NCI-H146 treated with DMSO at 0.1 percent for 48 hours (cell line): Measurements from ENCODE around the gene GSAP.

Experiments used
- DNase-seq: peaks from one replicate; lab custom pipeline; 2025; ENCODE audit not compliant: unreplicated experiment; lab: John Stamatoyannopoulos, UW

Gene GSAP

DNA sequence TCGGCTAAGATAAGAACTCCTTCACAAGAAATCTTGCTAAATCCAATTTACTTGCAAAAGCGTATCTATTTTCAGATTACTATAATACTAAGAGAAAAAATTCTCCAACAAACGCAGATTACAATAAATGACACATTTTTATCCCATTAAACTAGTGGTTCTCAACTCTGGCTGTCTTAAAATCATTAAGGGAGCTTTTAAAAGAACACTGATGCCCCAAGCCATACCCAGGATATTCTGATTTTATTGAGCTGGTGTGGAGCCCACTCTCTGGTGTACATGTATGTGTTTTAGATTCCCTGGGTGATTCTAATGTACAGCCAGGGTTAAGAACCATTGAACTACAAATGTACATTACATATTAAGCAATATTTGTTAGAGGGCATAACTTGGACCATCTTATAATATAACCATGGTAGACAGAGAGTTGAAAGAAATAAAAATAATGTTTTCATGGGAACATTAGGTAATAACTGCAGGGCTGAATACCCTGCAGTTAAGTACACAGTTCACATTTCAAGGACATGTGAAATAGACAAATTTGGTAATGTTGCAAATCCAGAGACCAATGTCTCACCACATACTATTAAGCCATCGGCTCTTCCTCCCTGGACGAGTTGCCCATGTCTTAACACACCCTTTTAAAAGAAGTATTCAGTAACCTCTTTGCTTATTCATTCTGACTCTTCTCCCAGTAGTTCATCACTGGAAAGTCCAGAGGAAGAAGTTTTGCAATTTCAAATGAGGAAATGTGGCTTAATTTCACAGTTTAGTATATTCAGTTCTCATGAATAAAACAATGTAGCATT is 6.2 kb downstream of the GSAP start:
- DNase-seq = no peak

GRCh38 chr7:77409005-77409738 is 7.0 kb downstream of the GSAP start:
- DNase-seq = no peak

GRCh38 chr7:77407906-77408305 is 8.2 kb downstream of the GSAP start:
- no peak for DNase-seq

DNA sequence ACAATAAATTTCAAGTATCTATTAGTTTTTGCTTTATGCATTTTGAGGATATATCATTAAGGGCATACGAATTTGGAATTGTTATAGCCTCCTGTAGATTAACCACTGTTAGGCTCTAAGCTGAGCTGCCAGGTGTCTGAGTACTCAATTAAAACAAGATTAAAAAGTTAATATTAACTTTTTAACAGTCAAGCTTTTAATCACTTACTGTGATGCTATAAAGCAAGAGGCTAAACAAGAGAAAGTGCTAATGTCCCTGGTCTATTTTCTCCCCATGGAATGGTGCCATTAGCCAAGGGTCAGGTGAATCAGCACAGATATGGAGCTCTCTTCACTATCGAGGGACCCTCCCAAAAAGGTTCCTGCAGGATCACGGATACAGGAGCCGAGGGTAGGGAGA is 9.7 kb downstream of the GSAP start:
- no peak for DNase-seq

GRCh38 chr7:77404641-77405040 is 11.5 kb downstream of the GSAP start:
- no peak for DNase-seq

- no peak for DNase-seq
Measured at GRCh38 chr7:77403957-77404356, 12.2 kb downstream of the GSAP start.

- no peak for DNase-seq
Measured at GRCh38 chr7:77402818-77403217, 13.3 kb downstream of the GSAP start.

- no peak for DNase-seq
Measured at GRCh38 chr7:77401002-77401401, 15.1 kb downstream of the GSAP start.

DNA sequence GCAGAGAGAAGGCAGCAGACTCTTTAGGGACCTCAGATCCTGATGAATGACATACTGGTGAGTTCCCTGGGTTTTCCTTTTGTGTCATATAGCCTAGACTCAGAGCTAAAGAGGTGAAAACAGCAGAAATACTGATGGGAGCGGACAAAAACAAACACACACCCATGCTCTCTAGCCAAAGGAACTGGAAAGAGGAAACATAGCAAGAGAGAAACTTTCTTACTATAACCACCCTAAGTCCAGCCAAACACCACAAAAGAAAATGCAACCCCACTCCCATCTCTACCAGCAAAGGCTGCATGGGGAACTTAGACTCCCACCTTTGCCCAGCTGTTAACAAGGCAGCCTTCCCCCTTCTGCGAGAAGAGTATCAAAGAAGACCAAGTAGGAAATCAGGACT is 16.3 kb downstream of the GSAP start:
- DNase-seq = no peak

GRCh38 chr7:77396894-77397547 is 19.1 kb downstream of the GSAP start:
- no peak for DNase-seq

DNA sequence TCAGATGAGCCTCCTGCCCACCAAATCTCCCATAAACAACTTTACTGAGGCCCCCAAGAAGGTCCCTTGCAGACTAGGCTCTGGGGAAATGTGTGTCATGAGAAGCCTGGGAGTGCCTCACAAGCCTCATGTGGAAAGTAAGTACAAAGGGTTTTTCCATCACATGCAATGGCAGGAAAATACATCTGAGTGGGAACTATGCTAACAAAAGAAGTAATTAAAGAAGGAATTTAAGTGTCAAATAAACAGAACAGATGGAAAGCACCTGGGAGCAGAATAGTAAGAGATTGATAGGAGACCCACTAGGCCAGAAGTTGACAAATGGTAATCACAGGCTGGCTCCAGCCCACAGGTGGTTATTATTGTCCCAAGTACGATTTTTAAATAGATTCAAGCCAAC is 20.5 kb downstream of the GSAP start:
- DNase-seq = peak; percentile 22

DNA sequence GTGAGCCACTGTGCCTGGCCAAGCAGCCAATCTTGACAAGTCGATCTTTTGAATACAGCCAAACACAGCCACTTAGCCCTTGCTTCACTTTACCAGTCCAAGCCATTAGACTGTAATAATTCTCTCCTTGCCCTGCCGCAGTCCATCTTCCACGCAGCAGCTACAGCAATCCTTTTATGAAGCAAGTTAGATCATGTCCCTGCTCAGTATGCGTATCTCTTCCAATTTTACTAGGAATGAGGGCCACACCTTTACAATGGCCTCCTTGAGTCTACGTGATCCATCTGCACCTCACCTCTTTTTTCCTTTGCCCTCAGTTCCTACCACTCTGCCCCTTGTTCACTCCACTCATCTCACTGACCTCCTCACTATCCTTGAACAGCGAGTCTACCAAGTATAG is 22.2 kb downstream of the GSAP start:
- DNase-seq = no peak

DNA sequence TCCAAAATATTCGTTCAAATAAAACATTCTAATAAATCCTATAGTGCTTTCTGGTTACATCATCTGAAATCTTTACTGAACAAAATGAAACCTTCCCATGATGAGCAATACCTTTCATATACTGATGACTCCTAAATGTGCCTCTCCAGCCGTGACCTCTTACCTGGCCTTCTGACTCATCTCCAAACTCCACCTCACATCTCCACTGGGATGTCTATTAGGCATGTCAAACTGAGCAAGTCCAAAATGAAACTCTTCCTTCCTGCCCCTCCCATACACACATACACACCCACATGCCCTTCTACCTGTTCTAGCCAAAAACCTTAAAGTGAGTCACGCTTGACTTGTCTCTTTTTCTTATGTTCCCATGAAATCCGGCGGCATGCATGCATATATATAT is 22.9 kb downstream of the GSAP start:
- no peak for DNase-seq

DNA sequence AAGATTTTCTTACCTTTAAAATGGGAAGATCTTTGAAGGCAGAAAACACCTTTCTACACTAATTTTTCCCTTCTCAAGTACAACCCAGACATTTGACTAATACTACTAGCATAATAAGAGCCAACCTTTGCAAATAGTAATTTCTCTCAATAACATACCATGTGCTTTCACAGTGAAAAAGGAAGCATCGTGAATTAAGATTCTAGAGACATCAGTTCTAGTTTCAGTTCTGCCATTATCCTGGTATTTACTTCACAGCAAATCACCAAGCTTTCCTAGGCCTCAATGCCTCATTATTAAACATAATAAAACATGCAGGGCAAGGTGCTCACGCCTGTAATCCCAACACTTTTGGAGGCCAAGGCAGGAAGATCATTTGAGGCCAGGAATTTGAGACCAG is 24.9 kb downstream of the GSAP start:
- DNase-seq = no peak

DNA sequence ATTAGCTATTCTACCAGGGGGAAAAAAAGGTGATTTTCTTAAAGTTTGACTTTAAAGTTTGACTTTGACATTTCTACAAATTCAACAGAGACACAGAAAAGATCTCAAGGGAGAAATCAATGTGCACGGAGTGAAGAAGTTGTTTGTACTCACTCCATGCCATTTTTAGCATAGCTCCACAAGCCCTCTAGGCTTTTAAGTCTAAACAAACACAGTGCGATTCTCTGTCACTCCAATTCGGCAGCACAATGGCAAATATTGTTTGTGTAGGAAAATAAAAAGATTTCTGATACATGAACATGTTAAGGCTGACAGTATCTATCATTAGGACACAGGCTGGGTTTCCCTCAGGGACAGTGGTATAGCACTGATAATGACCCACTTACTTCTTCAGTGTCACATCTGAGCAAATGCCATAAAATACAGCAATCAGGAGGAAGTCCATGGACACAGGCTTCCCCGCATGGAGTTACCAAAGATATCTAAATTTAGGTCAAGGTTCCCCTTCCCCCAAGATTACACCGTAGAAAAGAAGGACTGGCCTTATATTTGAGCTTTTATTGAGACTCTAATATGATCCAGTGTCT is 28.0 kb downstream of the GSAP start:
- DNase-seq = no peak

DNA sequence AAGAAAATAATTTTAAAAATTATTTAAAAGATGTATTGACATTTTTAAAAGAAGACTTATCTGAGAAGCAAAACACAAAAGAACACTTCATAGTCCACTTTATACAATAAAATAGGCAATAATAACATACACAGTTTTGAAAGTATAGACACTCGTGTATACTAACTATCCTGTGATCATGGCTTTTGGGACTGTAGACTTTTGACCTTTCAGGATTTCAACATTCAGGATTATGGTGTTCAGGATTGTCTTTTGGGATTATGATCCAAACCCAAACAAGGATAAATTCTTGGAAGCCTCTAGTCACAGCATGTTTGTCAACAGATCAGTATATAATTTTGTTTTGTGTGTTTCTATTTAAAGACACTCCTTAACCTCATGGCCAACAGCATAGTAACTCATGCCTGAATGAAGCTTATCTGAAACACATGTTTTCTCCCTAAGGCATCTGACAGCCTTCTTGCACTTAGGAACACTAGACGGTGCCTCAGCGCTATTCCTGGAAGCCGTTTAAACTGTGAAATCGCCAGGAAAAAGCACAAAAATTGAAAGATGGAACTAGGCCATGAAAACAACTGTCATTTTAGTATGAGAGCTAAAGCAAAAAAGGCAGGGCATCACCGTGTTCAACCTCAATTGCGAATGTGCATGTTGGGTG is 29.9 kb downstream of the GSAP start:
- DNase-seq = no peak

DNA sequence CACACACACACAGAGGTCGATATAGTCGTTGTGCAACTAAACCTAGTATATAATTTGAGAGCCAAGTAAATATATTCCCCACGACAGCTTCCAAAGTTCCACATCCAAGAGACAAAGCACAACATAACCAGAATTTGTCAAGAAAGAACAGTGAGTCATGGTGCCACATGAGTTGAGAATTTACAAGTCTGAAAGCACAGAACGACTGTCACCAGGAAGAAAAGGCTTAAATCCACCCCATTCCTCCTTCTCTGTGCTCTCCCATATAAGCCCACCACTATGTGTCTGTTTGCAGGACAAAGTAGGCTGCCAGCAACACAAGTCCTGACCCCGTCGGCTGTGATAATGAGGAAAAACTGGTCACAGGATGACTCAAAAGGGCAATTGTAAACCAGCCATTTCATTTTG is 32.8 kb downstream of the GSAP start:
- no peak for DNase-seq

GRCh38 chr7:77382532-77382931 is 33.6 kb downstream of the GSAP start:
- DNase-seq = no peak

GRCh38 chr7:77378584-77378983 is 37.6 kb downstream of the GSAP start:
- DNase-seq = no peak

- DNase-seq = no peak
Measured at GRCh38 chr7:77370606-77371005, 45.5 kb downstream of the GSAP start.

GRCh38 chr7:77368974-77369373 is 47.2 kb downstream of the GSAP start:
- no peak for DNase-seq
